Endodermal cell (in vitro differentiated cells): Measurements from ENCODE around the gene ACAD8. TPM values are rescaled to one million over a fixed set of nuclear protein-coding genes. Genes with fewer than 3 reads are reported as not detected.

Experiments used
- DNase-seq: peaks from one replicate; pipeline ENCODE4 v3.0.0-alpha.2; 2017
- H3K27ac ChIP-seq: 2 replicates; pipeline ENCODE4 v1.5.1; 2013; ENCODE audit warnings: mild to moderate bottlenecking, low read depth, low read length, moderate library complexity
- H3K27me3 ChIP-seq: 2 replicates; pipeline ENCODE4 v1.6.1; 2013; ENCODE audit warnings: mild to moderate bottlenecking, low read length, moderate library complexity; ENCODE audit not compliant: insufficient read depth, control insufficient read depth, poor library complexity, severe bottlenecking
- H3K36me3 ChIP-seq: 2 replicates; pipeline ENCODE4 v1.7.0; 2013; ENCODE audit warnings: mild to moderate bottlenecking, low read length, moderate library complexity; ENCODE audit not compliant: control insufficient read depth, insufficient read depth
- H3K4me1 ChIP-seq: one replicate; pipeline ENCODE4 v1.7.0; 2013; ENCODE audit warnings: low read length; ENCODE audit not compliant: control insufficient read depth, insufficient read depth
- H3K4me3 ChIP-seq: 2 replicates; pipeline ENCODE4 v1.5.1; 2013; ENCODE audit warnings: mild to moderate bottlenecking, low read length, moderate library complexity
- H3K9ac ChIP-seq: 2 replicates; pipeline ENCODE4 v1.6.1; 2013; ENCODE audit warnings: mild to moderate bottlenecking, low read length, moderate library complexity; ENCODE audit not compliant: poor library complexity, severe bottlenecking; ENCODE audit errors: extremely low read depth
- H3K9me3 ChIP-seq: 2 replicates; pipeline ENCODE4 v1.6.1; 2013; ENCODE audit warnings: mild to moderate bottlenecking, low read length, moderate library complexity; ENCODE audit not compliant: control insufficient read depth
- H3K27ac Mint-ChIP-seq: 2 replicates; pipeline ENCODE4 v1.8.0; 2020; ENCODE audit warnings: mixed read lengths
- H3K27me3 Mint-ChIP-seq: 2 replicates; pipeline ENCODE4 v1.8.0; 2021; ENCODE audit warnings: mild to moderate bottlenecking, mixed read lengths; ENCODE audit not compliant: insufficient read depth
- H3K36me3 Mint-ChIP-seq: 2 replicates; pipeline ENCODE4 v1.8.0; 2020; ENCODE audit warnings: low read depth, mixed read lengths
- H3K4me1 Mint-ChIP-seq: 2 replicates; pipeline ENCODE4 v1.8.0; 2020; ENCODE audit warnings: mixed read lengths
- H3K4me3 Mint-ChIP-seq: 2 replicates; pipeline ENCODE4 v1.8.0; 2020; ENCODE audit warnings: mild to moderate bottlenecking, moderate library complexity, mixed read lengths
- H3K9me3 Mint-ChIP-seq: 2 replicates; pipeline ENCODE4 v1.8.0; 2020; ENCODE audit warnings: mild to moderate bottlenecking, mixed read lengths
- WGBS, 2 experiments: methylation state at CpG; one replicate each; pipeline versions ENCODE4 v1.1.5 to v1.1.7; 2013; ENCODE audit warnings: missing lambda C conversion rate in 2 of 2, mixed read lengths in 1 of 2; ENCODE audit not compliant: insufficient coverage in 1 of 2, insufficient read length in 1 of 2; 5-methylcytosine and 5-hydroxymethylcytosine counted together
- total RNA-seq, 2 donors: library from RNA; stranded (reverse); fragmentation: NEBNext Ultra II Directional in 1 of 2; extraction: Animal tissue kit (Norgen Biotek cat#: 25700) in 1 of 2; gene quantifications; 2 replicates in 1 of 2; 3 replicates in 1 of 2; pipeline ENCODE4 v1.2.1, GENCODE V29; 2021
- TF ChIP-seq, protein P1 (sequence below): fragments of 200-600 bp; sonication (generic); conservative IDR thresholded peaks from 2 replicates; pipeline ENCODE4 v1.5.0; 2021; ENCODE audit warnings: antibody characterized with exemption, mild to moderate bottlenecking

The ACAD8 gene
- total RNA-seq, 2 donors from 2014 or later, result 35.3 to 37.2 TPM

DNA sequence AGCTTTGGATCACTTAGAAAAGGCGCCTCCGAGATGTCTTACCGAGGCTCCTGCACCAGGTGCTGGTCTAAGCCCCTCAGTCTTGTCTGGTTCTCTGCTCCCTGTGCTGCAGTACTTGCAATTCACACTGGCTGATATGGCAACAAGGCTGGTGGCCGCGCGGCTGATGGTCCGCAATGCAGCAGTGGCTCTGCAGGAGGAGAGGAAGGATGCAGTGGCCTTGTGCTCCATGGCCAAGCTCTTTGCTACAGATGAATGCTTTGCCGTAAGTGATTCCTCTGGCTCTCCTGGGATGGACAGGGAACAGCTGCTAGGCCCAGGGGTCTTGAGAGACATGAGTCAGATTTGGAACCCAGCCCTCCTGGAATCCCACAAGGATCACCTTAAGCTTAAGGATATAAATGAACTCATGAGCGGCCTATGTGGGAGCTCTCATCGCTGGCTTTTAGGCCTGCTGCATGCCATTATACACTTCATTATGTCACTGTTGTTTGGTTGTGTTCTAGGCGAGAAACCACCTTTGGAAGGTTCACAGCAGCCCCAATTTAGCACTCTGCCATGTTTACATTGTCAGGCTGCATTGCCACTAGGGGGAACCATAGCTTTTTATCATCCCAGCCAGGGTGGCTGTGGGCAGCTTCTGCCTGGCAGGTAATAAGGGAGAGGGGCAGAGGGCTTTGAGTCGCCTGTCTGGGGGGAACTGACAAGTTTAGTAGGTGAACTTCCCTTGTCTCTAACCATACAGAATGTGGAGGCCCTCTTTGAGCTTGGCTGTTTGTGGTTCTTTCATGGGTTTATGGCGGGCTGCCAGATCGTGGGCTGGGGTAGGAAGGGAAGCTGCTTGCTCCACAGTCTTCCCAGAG is 8.5 kb downstream of the ACAD8 start:
- Mint-ChIP-seq H3K36me3 (peaks cover 51% of the 10 kb centered on the region), H3K4me3 (no peak overlapping the region), H3K9me3 (no peaks in the 10 kb centered on the region), H3K27me3 (no peaks in the 10 kb centered on the region), H3K27ac (no peak overlapping the region), H3K4me1 (peaks cover 2% of the 10 kb centered on the region)
- Histone ChIP-seq H3K27ac (no peak overlapping the region), H3K36me3 (peaks cover 56% of the 10 kb centered on the region), H3K27me3 (no peaks in the 10 kb centered on the region), H3K9me3 (no peaks in the 10 kb centered on the region), H3K4me1 (no peaks in the 10 kb centered on the region), H3K9ac (no peak overlapping the region), H3K4me3 (no peak overlapping the region)
- DNase-seq, result peak; percentile 83
- 88 to 89% methylated on average over 10 to 14 of the region's 14 CpGs for WGBS, 2 experiments
- TF ChIP-seq, protein P1, sequence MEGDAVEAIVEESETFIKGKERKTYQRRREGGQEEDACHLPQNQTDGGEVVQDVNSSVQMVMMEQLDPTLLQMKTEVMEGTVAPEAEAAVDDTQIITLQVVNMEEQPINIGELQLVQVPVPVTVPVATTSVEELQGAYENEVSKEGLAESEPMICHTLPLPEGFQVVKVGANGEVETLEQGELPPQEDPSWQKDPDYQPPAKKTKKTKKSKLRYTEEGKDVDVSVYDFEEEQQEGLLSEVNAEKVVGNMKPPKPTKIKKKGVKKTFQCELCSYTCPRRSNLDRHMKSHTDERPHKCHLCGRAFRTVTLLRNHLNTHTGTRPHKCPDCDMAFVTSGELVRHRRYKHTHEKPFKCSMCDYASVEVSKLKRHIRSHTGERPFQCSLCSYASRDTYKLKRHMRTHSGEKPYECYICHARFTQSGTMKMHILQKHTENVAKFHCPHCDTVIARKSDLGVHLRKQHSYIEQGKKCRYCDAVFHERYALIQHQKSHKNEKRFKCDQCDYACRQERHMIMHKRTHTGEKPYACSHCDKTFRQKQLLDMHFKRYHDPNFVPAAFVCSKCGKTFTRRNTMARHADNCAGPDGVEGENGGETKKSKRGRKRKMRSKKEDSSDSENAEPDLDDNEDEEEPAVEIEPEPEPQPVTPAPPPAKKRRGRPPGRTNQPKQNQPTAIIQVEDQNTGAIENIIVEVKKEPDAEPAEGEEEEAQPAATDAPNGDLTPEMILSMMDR, result peak; percentile 85

- TF ChIP-seq, protein P1, result no peak
- H3K4me3 Mint-ChIP-seq, result no peak overlapping the region
- Histone ChIP-seq H3K4me3 (no peak overlapping the region), H3K4me1 (no peaks in the 10 kb centered on the region), H3K9ac (no peak overlapping the region), H3K36me3 (peaks cover 37% of the 10 kb centered on the region), H3K27ac (no peak overlapping the region), H3K9me3 (no peaks in the 10 kb centered on the region), H3K27me3 (no peaks in the 10 kb centered on the region)
- WGBS, 2 experiments, result 92 to 93% methylated on average over 3 to 7 of the region's 7 CpGs
- H3K27me3 Mint-ChIP-seq, result no peaks in the 10 kb centered on the region
- H3K27ac Mint-ChIP-seq, result peak overlapping the region; percentile 3
- H3K4me1 Mint-ChIP-seq, result peaks cover 3% of the 10 kb centered on the region
- no peaks in the 10 kb centered on the region for H3K9me3 Mint-ChIP-seq
- DNase-seq, result no peak
- H3K36me3 Mint-ChIP-seq, result peaks cover 30% of the 10 kb centered on the region
Measured at GRCh38 chr11:134264966-134265764, 11.8 kb downstream of the ACAD8 start.

DNA sequence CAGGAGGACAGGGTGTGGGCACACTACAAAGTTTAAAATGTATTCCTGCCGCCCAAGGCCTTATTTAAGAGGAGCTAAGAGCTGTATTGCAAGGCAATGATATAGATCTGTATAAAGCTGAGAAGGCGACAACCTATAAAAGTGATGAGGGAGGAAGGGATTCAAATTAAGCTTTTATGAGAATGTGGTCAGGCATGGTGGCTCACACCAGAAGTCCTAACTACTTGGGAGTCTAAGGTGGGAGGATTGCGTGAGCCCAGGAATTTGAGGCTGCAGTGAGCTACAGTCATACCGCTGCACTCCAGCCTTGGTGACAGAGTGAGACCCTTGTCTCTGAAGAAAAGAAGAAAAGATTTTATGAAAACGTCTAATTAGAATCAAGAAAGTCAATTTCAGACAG is 13.1 kb downstream of the ACAD8 start:
- WGBS, 2 experiments, result 83 to 95% methylated on average over 5 of the region's 5 CpGs
- Mint-ChIP-seq H3K27ac (no peak overlapping the region), H3K36me3 (peaks cover 19% of the 10 kb centered on the region), H3K4me3 (no peak overlapping the region), H3K4me1 (peaks cover 3% of the 10 kb centered on the region), H3K27me3 (no peaks in the 10 kb centered on the region), H3K9me3 (no peaks in the 10 kb centered on the region)
- Histone ChIP-seq H3K36me3 (peaks cover 26% of the 10 kb centered on the region), H3K27me3 (no peaks in the 10 kb centered on the region), H3K4me3 (no peak overlapping the region), H3K27ac (no peak overlapping the region), H3K4me1 (no peaks in the 10 kb centered on the region), H3K9me3 (no peaks in the 10 kb centered on the region), H3K9ac (no peak overlapping the region)
- DNase-seq, result no peak
- TF ChIP-seq, protein P1, result no peak
